HG03103 (cell line): ENCODE results near the gene SESN1.

Source experiments
- ATAC-seq: cut with Tn5 transposase; IDR thresholded peaks from one replicate; pipeline ENCODE4 v1.9.1; 2021; ENCODE audit warnings: low read depth; ENCODE audit not compliant: unreplicated experiment

SESN1 gene

GRCh38 chr6:108968325-108969316 lies 126.0 kb downstream of the SESN1 start:
- ATAC-seq, result no peak

- no peak for ATAC-seq
Observed at GRCh38 chr6:108966855-108967755, 127.5 kb downstream of the SESN1 start.

- ATAC-seq, result no peak
Observed at GRCh38 chr6:108966251-108966650, 128.4 kb downstream of the SESN1 start.

- no peak for ATAC-seq
Observed at GRCh38 chr6:108961985-108962384, 132.7 kb downstream of the SESN1 start.

GRCh38 chr6:108961077-108961476 lies 133.6 kb downstream of the SESN1 start:
- no peak for ATAC-seq

- no peak for ATAC-seq
Observed at GRCh38 chr6:108960601-108961000, 134.0 kb downstream of the SESN1 start.

- ATAC-seq, result no peak
Observed at GRCh38 chr6:108959972-108960582, 134.6 kb downstream of the SESN1 start.

DNA sequence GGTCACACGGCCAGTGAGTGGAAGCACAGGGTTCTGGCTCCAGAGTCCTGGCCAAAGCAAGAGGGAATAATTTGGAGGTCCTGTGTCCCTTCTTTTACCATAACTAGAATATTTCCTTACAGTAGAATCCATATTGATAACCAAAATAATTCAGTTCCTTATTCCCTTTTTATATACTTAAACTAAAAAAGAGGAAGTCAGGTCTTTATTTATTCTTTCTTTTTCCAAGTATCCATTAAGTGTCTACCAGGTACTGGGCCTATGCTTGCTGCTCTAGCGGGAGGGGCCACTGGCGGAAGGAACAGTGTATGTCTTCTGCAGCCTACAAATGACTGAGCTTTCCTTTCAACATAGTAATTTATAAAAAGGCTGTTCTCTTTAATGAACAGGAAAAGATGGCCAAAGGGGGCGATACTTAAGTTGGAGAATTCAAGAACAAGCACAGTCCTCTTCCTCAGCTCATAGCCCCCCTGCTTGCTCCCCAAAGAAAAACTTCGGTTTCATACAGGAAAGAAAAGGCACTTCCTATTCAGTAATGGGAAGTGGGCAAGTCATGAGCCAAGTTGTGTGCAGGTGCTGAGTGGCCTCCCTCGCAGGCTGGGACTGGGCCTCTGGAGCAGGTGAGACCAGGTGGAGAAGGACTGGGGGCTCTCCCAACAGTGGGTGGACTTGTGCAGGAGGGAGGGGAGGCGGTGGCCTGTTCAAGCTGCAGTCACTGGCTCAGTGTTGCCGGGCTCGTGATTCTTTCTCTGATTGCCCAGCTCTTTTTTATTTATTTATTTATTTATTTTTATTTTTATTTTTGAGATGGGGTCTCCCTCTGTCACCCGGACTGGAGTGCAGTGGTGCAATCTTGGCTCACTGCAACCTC lies 135.5 kb downstream of the SESN1 start:
- no peak for ATAC-seq

DNA sequence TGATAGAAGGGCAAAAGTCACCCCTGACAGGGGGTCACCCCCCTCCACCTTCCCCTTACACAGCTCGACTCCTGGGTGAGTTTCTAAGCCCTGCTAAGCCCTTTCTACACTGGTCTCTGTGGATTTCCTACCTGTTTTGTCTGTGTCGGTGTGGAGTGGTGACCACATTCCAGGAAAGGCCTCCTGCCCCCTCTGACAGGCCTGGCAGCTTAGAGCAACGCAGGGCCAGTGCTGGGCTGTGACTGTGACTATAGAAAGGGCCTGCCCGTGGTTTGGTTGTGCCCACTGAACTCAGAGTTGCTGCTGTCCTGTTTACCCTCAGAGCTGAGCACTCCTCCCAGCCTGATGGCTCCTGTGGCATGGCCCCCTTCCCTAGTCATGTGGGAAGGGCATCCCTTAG lies 137.4 kb downstream of the SESN1 start:
- ATAC-seq, result no peak

DNA sequence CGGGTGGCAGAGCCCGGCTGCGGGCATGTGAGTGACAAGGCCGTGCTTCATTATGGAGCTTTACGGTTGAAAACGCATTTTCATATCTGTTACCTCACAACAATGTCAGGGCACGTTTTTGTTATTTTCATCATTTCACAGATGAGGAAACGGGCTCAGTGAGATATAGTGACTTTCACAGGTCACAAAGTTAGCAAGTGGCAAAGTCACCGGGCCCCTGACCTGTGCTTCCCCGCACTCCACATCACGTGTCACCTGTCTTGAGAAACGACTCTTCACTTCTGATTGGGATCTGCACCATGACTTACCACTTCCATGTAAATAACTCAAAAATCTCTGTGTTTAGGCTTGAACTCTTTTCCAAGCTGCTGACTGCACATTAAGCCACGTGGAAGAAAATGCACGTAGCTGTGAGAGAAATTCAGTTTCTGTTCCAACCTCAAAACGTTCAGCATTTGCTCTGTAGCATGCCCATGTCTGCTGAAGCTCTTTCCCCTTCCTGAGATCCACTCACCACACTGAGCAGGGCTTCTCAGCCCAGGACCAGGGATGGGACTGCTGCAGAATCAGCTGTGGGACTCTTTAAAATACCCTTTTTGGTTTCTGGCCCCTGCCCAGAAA lies 139.2 kb downstream of the SESN1 start:
- no peak for ATAC-seq

- ATAC-seq, result no peak
Observed at GRCh38 chr6:108953681-108954080, 141.0 kb downstream of the SESN1 start.

- ATAC-seq, result no peak
Observed at GRCh38 chr6:108952776-108953486, 141.7 kb downstream of the SESN1 start.

GRCh38 chr6:108951351-108951953 lies 143.2 kb downstream of the SESN1 start:
- no peak for ATAC-seq

DNA sequence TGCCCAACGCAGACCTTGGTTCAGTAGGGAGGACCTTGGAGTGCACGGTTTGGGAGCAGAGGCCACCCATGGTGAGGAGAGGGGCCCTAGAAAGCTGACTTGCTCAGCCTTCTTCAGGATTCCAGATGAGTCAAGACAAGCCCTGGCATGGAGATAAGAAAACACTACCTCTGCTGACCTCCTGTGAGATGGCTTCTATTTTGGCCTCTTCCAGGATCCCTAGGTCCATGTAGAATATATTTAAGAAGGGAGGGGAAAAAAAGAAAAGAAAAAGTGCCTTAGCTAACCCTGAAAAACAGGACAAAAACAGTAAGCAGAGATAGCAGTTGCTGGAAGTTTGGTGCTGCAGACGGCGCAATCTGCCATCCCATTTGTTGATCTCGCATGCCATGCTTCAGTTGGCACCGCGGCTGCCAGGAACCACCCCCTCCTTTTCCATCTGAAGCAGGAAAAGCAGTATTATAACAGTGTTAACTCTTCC lies 146.4 kb downstream of the SESN1 start:
- no peak for ATAC-seq

GRCh38 chr6:108947114-108947854 lies 147.4 kb downstream of the SESN1 start:
- no peak for ATAC-seq

DNA sequence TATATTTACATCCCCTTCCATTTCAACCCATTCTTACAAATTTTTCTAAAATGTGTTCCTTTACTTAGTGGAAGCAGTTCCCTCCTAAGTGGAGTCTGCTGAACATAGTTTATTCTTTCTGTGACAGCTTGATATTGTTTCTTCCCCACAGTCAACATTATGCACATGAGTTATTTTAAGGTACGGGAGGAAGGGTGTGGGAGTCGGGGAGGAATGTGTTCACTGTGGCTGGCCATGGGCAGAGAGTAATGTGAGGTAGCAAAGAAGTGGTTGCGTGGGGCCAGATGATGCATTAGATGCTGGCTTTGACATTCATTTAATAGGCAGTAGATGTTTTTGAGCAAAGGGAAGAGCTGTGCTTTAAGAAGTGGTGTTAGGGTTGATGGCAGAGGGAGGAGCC lies 148.0 kb downstream of the SESN1 start:
- no peak for ATAC-seq

GRCh38 chr6:108945681-108946159 lies 148.9 kb downstream of the SESN1 start:
- ATAC-seq, result no peak
